GM12873 (cell line): ENCODE results near the gene RPS19BP1.

Experiments
- CTCF ChIP-seq: IDR thresholded peaks from 2 replicates; pipeline ENCODE4 v1.5.1; 2012; ENCODE audit warnings: low read depth, mild to moderate bottlenecking, moderate library complexity, low read length, control low read depth; ENCODE audit not compliant: insufficient read depth; ENCODE audit errors: missing control alignments

RPS19BP1 gene

GRCh38 chr22:39567135-39567946, 34.8 kb upstream of the RPS19BP1 start:
- TF ChIP-seq CTCF, result no peak

- TF ChIP-seq CTCF, result no peak
These were observed 32.9 kb upstream of the RPS19BP1 start for GRCh38 chr22:39565414-39565944.

DNA sequence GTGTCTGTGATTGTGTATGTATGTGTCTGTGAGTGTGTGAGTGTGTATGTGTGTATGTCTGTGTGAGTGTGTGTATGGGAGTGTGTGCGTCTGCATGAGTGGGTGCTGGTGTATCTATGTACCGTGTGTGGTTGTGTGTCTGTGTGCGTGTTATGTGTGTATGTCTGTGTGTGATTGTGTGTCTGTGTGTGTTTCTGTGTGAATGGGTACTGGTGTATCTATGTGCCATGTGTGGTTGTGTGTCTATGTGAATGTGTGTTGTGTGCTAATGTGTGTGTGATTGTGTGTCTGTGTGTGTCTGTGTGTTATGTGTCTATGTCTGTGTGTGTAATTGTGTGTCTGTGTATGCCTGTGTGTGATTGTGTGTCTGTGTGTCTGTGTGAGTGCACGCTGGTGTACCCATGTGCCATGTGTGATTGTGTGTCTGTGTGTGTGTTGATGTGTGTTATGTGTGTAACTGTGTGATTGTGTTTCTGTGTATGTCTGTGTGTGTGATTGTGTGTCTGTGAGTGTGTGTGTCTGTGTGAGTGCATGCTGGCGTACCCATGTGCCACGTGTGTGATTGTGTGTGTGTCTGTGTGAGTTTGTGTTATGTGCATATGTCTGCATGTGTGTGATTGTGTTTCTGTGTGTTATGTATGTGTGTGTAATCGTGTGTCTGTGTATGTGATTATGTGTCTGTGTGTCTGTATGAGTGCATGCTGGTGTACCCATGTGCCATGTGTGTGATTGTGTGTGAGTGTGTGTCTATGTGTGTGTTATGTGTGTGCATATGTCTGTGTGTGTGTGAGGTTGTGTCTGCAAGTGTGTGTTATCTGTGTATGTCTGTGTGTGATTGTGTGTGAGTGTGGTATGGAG, 31.3 kb upstream of the RPS19BP1 start:
- TF ChIP-seq CTCF, result no peak

DNA sequence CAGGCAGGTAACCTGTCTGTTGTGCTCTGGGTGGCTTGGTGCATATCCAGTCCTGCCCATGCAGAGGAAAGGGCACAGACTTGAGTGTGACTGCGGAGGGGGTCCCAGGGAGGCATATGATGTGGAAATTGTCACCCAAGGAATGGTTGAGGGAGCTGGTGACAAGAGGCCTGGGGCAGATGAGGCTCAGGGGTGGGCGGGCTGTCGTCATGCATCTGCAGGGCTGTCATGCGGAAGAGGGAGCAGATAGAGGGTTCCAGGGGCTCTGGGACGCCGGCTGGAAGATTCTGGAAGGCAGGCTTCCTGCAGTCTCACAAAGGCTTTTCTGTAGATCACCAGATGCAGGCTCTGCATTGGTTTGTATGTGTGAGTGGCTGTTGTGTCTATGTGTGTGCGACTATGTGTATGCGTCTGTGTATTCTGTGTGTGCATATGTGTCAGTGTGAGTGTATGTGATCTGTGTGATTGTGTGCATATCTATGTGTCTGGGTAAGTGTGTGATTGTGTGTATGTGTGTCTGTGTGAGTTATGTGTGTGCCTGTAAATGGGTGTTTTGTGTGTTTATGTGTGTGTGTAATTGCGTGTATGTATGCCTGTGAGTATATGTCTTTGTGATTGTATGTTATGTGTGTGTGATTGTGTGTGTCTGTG, 30.4 kb upstream of the RPS19BP1 start:
- TF ChIP-seq CTCF, result no peak

DNA sequence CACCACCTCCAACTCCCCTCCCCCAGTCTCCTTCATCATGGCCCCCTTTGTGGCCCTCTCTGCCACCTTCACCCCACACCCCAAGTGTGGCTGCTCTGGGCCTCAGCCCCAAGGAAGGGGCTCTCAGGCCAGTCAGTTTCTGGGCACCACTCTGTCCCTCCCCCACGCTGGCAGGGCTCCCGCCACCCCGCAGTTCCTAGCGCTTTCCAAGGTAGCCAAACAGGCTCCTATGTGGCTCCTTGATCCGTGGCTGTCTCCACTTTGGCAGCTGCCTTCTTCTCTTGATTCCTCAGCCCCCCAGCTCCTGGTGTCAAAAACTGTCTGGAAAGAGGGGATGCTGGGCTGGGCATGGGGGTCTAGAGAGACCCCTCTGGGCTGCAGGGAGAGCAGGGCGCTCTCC, 27.6 kb upstream of the RPS19BP1 start:
- no peak for TF ChIP-seq CTCF

DNA sequence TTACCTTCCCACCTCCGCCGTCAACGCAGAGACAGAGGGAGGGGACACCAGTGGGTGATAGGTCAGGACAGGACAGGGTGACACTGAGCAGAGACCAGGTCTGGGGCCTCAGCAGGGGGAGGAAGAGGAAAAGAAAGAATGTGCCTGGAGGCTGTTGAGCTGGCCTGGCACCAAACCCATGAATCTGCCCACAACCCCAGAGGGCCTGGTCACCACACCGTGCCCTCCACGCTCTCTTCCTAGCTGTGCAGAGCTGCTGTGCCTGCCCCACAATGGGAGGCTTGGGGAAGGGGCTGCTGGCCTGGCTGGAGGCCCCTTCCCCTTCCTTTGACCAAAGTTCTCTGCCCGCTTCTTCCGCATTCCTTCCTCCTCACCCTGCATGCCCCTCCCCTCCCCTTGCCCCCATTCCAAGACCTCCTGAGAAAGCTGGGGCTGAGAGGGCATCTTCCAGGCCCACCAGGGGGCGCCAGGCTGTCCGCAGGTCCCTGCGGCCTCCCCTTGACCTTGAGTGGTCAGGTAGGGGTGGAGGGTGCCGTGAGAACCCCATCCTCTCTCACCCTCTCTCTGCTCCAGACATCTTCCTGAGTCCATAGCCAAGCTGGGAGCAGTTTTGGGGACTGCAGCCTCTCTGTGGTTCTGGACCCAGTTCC, 27.0 kb upstream of the RPS19BP1 start:
- TF ChIP-seq CTCF, result peak; percentile 64
